Neural cell (in vitro differentiated cells): Measurements from ENCODE around the gene P2RY8. TPM values are rescaled to one million over a fixed set of nuclear protein-coding genes. Genes with fewer than 3 reads are reported as not detected.

Experiments
- H2AFZ ChIP-seq: fragments of 200-600, 300-800 bp; sonication (generic), shearing (Covaris generic); 2 replicates; pipeline ENCODE4 v1.6.0; 2014; ENCODE audit warnings: low read depth, mild to moderate bottlenecking, antibody characterized with exemption, low read length, moderate library complexity
- H3F3A ChIP-seq: fragments of 200-600 bp; shearing (Covaris generic); 2 replicates; pipeline ENCODE4 v1.6.1; 2016; ENCODE audit warnings: mild to moderate bottlenecking, moderate library complexity, mixed read lengths, antibody characterized with exemption, low read length; ENCODE audit not compliant: insufficient read depth, poor library complexity, severe bottlenecking
- H3K27ac ChIP-seq: fragments of 200-600, 300-800 bp; sonication (generic), shearing (Covaris generic); 2 replicates; pipeline ENCODE4 v1.5.1; 2014; ENCODE audit warnings: mild to moderate bottlenecking, low read length, moderate library complexity
- H3K27me3 ChIP-seq: fragments of 300-800, 200-600 bp; sonication (generic), shearing (Covaris generic); 2 replicates; pipeline ENCODE4 v1.6.0; 2014; ENCODE audit warnings: mild to moderate bottlenecking, low read depth, low read length, moderate library complexity; ENCODE audit not compliant: insufficient read depth
- H3K36me3 ChIP-seq: fragments of 300-800, 200-600 bp; sonication (generic), shearing (Covaris generic); 2 replicates; pipeline ENCODE4 v1.5.1; 2014; ENCODE audit warnings: mild to moderate bottlenecking, antibody characterized with exemption, low read length, moderate library complexity; ENCODE audit not compliant: insufficient read depth
- H3K4me2 ChIP-seq: fragments of 300-800, 200-600 bp; sonication (generic), shearing (Covaris generic); 2 replicates; pipeline ENCODE4 v1.6.0; 2014; ENCODE audit warnings: mild to moderate bottlenecking, low read length
- H3K4me3 ChIP-seq: fragments of 300-800, 200-600 bp; sonication (generic), shearing (Covaris generic); 2 replicates; pipeline ENCODE4 v1.5.1; 2014; ENCODE audit warnings: mild to moderate bottlenecking, low read length, moderate library complexity
- H3K79me2 ChIP-seq: fragments of 200-600 bp; shearing (Covaris generic); replicated peaks from 2 replicates; pipeline ENCODE4 v1.6.0; 2014; ENCODE audit warnings: mild to moderate bottlenecking, low read length, moderate library complexity; ENCODE audit not compliant: insufficient read depth
- H3K9ac ChIP-seq: fragments of 300-800, 200-600 bp; sonication (generic), shearing (Covaris generic); 2 replicates; pipeline ENCODE4 v1.6.1; 2016; ENCODE audit warnings: mild to moderate bottlenecking, low read length, mixed read lengths
- H3K9me2 ChIP-seq: fragments of 200-600 bp; shearing (Covaris generic); 2 replicates; pipeline ENCODE4 v1.6.1; 2016; ENCODE audit warnings: mild to moderate bottlenecking, low read length, mixed read lengths; ENCODE audit not compliant: insufficient read depth
- H3K9me3 ChIP-seq: fragments of 200-600, 300-800 bp; sonication (generic), shearing (Covaris generic); 2 replicates; pipeline ENCODE4 v1.6.1; 2016; ENCODE audit warnings: mild to moderate bottlenecking, mixed run types, low read length, moderate library complexity, mixed read lengths
- H4K20me1 ChIP-seq: fragments of 200-600 bp; shearing (Covaris generic); 2 replicates; pipeline ENCODE4 v1.6.1; 2016; ENCODE audit warnings: mild to moderate bottlenecking, mixed run types; ENCODE audit not compliant: insufficient read depth
- CTCF ChIP-seq: fragments of 450-650 bp; IDR thresholded peaks from 2 replicates; pipeline ENCODE4 v1.5.1; 2014; ENCODE audit warnings: antibody characterized with exemption, mild to moderate bottlenecking, moderate library complexity; ENCODE audit not compliant: poor library complexity, severe bottlenecking
- EP300 ChIP-seq: fragments of 450-650 bp; conservative IDR thresholded peaks from 2 replicates; pipeline ENCODE4 v1.6.1; 2014; ENCODE audit warnings: antibody characterized with exemption, mild to moderate bottlenecking, moderate library complexity; ENCODE audit not compliant: poor library complexity, severe bottlenecking
- EZH2 ChIP-seq: fragments of 200-600, 300-800 bp; shearing (Covaris generic), sonication (generic); IDR thresholded peaks from 2 replicates; pipeline ENCODE4 v1.6.1; 2014; ENCODE audit warnings: antibody characterized with exemption, low read length, borderline replicate concordance, mild to moderate bottlenecking; ENCODE audit not compliant: insufficient read depth, poor library complexity, severe bottlenecking
- POLR2AphosphoS5 ChIP-seq: IDR thresholded peaks from 2 replicates; pipeline ENCODE4 v1.6.1; 2012
- RAD21 ChIP-seq: fragments of 450-650 bp; conservative IDR thresholded peaks from 2 replicates; pipeline ENCODE4 v1.6.1; 2014; ENCODE audit warnings: antibody characterized with exemption, mild to moderate bottlenecking, moderate library complexity
- REST ChIP-seq: IDR thresholded peaks from 2 replicates; pipeline ENCODE4 v1.6.1; 2012; ENCODE audit warnings: borderline replicate concordance
- SMC3 ChIP-seq: fragments of 450-650 bp; conservative IDR thresholded peaks from 2 replicates; pipeline ENCODE4 v1.6.1; 2014; ENCODE audit warnings: antibody characterized with exemption, mild to moderate bottlenecking, moderate library complexity; ENCODE audit not compliant: poor library complexity
- TAF1 ChIP-seq: IDR thresholded peaks from 2 replicates; pipeline ENCODE4 v1.6.1; 2012; ENCODE audit warnings: low read depth
- polyA plus RNA-seq: library from polyadenylated mRNA; depleted of rRNA; stranded (reverse); fragments of >200 nt; gene quantifications from 2 replicates; pipeline ENCODE4 v1.2.3, GENCODE V29; 2014

Gene P2RY8
- polyA plus RNA-seq, 1 donor from 2014 or later = not detected

GRCh38 chrX:1487401-1487800, 49.6 kb downstream of the P2RY8 start:
- Histone ChIP-seq H3K4me3 (no peak overlapping the region), H3K27ac (no peak overlapping the region), H3K36me3 (no peaks in the 10 kb centered on the region), H3F3A (no peaks in the 10 kb centered on the region), H3K9me3 (no peaks in the 10 kb centered on the region), H3K4me2 (no peak overlapping the region), H3K79me2 (no peaks in the 10 kb centered on the region), H3K9ac (no peak overlapping the region), H2AFZ (no peak overlapping the region), H3K9me2 (no peaks in the 10 kb centered on the region), H3K27me3 (no peaks in the 10 kb centered on the region), H4K20me1 (no peaks in the 10 kb centered on the region)
- TF ChIP-seq EP300 (no peak), TAF1 (no peak), CTCF (no peak), REST (no peak), EZH2 (no peak), SMC3 (no peak), POLR2AphosphoS5 (no peak), RAD21 (no peak)

- Histone ChIP-seq H4K20me1 (no peaks in the 10 kb centered on the region), H3K27ac (no peak overlapping the region), H3K4me2 (no peak overlapping the region), H3F3A (no peaks in the 10 kb centered on the region), H3K36me3 (no peaks in the 10 kb centered on the region), H3K9ac (no peak overlapping the region), H2AFZ (no peak overlapping the region), H3K27me3 (no peaks in the 10 kb centered on the region), H3K79me2 (no peaks in the 10 kb centered on the region), H3K9me3 (no peaks in the 10 kb centered on the region), H3K4me3 (no peak overlapping the region), H3K9me2 (no peaks in the 10 kb centered on the region)
- TF ChIP-seq REST (no peak), POLR2AphosphoS5 (no peak), CTCF (no peak), TAF1 (no peak), SMC3 (no peak)
Measured at GRCh38 chrX:1486749-1487361, 50.1 kb downstream of the P2RY8 start.
